Kidney epithelial cell (primary cell): Measurements from ENCODE around the gene SESN1. TPM values are rescaled to one million over a fixed set of nuclear protein-coding genes. Genes with fewer than 3 reads are reported as not detected.

Experiments
- DNase-seq: peaks from one replicate; pipeline ENCODE4 v3.0.0-alpha.2; 2010; ENCODE audit warnings: low read depth
- H3K27me3 ChIP-seq: 2 replicates; pipeline ENCODE4 v1.6.0; 2011; ENCODE audit warnings: low read length; ENCODE audit not compliant: control insufficient read depth, insufficient read depth
- H3K36me3 ChIP-seq: 2 replicates; pipeline ENCODE4 v1.5.1; 2011; ENCODE audit warnings: low read length; ENCODE audit not compliant: control insufficient read depth, insufficient read depth
- H3K4me3 ChIP-seq: 2 replicates; pipeline ENCODE4 v1.5.1; 2011; ENCODE audit warnings: low read depth, mild to moderate bottlenecking, control low read depth, low read length
- total RNA-seq: library from RNA; depleted of rRNA; stranded (reverse); fragments of >200 nt; gene quantifications from 2 replicates; pipeline ENCODE4 v1.2.3, GENCODE V29; 2015
- TF ChIP-seq, protein P1 (sequence below): IDR thresholded peaks from 2 replicates; pipeline ENCODE4 v1.5.1; 2011; ENCODE audit warnings: mild to moderate bottlenecking, moderate library complexity, low read length, control low read depth, inconsistent platforms; ENCODE audit not compliant: insufficient read depth, poor library complexity, severe bottlenecking

The SESN1 gene
- total RNA-seq, 1 donor from 2014 or later, result 13.2 TPM

DNA sequence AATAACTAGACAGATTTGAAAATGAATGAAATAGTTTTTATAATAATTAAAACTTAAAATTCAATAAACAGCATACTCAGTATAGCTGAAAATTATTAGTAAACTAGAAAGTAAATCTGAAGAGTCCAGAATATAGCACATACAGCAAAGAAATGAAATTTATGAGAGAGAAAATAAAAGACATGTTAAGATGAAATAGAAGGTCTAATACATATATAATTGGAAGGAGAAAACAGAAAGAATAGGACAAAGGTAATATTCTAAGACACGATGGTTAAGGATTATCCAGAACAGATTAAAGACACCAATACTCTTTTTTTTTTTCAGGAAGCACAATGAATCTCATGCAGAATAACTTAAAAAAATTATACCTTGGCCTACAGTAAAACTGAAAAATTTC is 69.0 kb downstream of the SESN1 start:
- no peaks in the 10 kb centered on the region for H3K36me3 ChIP-seq
- no peaks in the 10 kb centered on the region for H3K27me3 ChIP-seq
- TF ChIP-seq, protein P1, sequence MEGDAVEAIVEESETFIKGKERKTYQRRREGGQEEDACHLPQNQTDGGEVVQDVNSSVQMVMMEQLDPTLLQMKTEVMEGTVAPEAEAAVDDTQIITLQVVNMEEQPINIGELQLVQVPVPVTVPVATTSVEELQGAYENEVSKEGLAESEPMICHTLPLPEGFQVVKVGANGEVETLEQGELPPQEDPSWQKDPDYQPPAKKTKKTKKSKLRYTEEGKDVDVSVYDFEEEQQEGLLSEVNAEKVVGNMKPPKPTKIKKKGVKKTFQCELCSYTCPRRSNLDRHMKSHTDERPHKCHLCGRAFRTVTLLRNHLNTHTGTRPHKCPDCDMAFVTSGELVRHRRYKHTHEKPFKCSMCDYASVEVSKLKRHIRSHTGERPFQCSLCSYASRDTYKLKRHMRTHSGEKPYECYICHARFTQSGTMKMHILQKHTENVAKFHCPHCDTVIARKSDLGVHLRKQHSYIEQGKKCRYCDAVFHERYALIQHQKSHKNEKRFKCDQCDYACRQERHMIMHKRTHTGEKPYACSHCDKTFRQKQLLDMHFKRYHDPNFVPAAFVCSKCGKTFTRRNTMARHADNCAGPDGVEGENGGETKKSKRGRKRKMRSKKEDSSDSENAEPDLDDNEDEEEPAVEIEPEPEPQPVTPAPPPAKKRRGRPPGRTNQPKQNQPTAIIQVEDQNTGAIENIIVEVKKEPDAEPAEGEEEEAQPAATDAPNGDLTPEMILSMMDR, result no peak
- DNase-seq, result no peak
- no peak overlapping the region for H3K4me3 ChIP-seq

DNA sequence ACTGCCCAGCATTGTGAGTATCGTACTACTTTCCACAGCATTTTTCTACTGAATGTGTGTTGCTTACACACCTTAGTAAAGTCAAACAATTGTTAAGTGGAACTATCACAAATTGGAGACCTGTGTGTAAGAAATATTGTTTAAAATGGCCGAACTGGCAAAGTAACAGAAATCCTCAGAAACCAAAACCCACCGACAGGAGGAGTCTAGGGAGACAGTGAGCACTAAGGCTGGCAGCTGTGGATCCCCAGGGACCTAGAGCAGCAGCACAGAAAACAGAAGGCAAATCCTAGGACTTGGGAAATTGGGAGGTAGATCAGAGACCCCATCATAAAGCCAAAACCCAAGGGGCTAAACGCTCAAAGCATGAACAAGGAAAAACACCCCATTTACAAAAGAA is 69.9 kb downstream of the SESN1 start:
- no peaks in the 10 kb centered on the region for H3K27me3 ChIP-seq
- H3K4me3 ChIP-seq, result no peak overlapping the region
- H3K36me3 ChIP-seq, result no peaks in the 10 kb centered on the region
- TF ChIP-seq, protein P1, result no peak
- no peak for DNase-seq

DNA sequence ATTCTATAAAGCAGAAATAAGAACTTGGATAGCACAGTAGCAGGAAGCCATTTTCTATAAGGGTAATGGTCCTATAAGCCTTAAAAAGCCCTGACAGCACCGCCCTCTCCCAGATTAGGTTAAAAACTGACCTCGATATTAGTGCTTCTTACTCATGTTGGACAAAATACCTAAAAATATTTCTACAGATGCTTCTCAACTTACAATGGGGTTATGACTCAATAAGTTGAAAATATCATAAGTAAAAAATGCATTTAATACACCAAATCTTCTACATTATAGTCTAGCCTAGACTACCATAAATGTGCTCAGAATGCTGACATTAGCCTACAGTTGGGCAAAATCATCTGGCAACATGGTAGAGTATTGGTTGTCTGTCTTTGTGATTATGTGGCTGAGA is 70.3 kb downstream of the SESN1 start:
- Histone ChIP-seq H3K4me3 (no peak overlapping the region), H3K36me3 (no peaks in the 10 kb centered on the region), H3K27me3 (no peaks in the 10 kb centered on the region)
- DNase-seq, result no peak
- TF ChIP-seq, protein P1, result no peak

DNA sequence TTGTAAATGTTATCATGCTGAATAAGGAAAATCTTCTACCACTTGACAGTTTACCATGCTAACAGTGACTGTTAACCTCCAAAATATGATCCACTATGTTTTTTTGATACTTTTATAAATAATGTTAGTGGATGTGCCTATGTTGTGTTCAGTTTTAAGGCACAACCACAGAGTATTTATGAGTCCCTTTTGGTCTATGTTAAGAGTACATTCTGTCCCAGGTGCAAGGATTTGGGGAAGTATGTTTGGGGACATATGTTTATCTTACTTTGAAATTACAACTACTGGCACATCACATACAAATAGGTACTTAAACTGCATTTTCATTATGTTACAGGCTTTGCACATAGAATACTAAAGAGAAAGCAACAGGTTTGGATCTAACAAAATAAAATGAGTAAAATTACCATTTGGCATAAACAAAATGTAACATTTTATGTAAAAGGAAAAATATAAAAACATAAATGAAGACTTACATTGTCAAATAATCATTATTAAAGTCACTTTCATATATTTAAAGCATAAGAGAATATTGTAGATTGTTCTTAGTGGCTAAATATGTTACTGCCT is 71.2 kb downstream of the SESN1 start:
- no peaks in the 10 kb centered on the region for H3K27me3 ChIP-seq
- H3K4me3 ChIP-seq, result no peak overlapping the region
- H3K36me3 ChIP-seq, result no peaks in the 10 kb centered on the region
- TF ChIP-seq, protein P1, result no peak
- no peak for DNase-seq

DNA sequence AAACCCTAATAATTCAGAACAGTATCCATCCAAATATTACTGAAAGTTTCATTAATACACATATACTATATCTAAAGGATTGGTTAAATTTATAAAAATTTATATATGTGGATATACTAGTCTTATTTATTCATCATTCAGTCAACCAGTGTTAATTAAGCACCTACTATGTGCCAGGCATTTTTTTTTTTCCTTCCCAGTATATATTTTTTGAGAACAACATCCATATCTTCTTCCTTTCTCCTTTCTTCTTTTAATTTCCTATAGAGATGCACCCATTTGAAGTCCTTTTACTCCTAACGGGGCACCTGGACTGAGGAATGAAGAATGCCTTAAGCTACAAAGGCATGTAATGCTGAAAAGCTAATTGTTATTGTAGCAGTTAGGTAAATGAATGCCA is 72.8 kb downstream of the SESN1 start:
- Histone ChIP-seq H3K36me3 (no peaks in the 10 kb centered on the region), H3K4me3 (no peak overlapping the region), H3K27me3 (no peaks in the 10 kb centered on the region)
- TF ChIP-seq, protein P1, result no peak
- DNase-seq, result no peak

DNA sequence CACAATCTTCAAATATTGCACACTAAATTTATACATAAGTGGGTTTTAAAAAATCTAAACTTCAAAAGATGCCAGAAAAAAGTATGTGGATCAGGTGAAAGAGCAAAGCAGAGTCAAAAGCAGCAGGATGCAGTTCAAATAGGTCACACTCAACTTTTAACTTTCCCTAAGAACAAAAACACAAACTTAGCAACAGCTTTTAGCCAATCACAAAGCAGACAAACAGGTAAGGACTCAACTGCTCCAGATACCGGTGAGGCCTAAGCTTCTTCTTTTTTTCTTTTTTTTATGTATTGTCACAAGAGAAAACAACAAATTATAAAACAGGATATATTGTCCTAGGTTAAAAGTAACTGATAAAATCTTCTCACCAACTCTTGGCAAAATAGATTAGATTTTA is 74.7 kb downstream of the SESN1 start:
- H3K27me3 ChIP-seq, result no peaks in the 10 kb centered on the region
- TF ChIP-seq, protein P1, result no peak
- no peak overlapping the region for H3K4me3 ChIP-seq
- H3K36me3 ChIP-seq, result no peaks in the 10 kb centered on the region
- no peak for DNase-seq
